HS-5 (cell line): Measurements from ENCODE around the gene AKR1B1.

Source experiments
- DNase-seq: peaks from one replicate; pipeline ENCODE4 v3.0.0-alpha.2; 2012; ENCODE audit warnings: low read depth

The AKR1B1 gene

DNA sequence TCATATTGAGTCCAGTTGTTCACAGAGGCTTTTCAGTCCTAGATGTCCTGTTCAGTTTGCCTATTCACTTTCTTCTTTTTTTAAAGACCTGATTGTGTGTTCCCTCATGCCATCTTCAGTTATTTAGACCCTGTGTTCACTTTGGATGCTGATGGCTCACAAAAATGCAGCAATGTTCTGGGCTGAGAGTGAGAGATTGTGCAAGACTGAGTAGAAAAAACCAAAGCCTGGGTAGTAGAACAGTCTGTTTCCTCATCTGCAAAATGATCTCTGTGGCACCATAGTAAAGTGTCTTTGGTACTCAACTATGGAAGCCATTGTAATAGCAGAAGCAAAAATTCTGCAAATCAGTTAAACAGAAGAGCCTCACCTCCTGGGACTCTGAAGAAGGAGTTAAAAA is 43.2 kb downstream of the AKR1B1 start:
- no peak for DNase-seq

DNA sequence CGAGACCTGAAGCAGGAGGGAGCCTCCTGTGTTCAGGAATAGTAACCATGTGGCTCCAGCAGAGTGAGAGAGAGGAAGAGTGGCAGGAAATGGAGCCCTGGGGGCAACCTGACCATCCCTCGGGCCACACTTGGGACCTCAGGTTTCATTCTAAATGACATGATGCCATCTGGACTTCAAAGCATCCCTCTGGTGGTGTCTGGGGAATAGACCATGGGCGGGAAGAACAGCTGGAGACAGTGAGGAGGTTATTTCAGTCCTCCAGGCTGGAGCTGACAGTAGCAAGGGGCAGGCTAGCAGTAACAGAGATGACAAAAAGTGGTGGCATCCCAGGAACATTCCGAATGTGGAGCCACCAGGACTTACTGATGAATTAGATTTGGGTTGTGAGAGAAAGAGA is 44.8 kb downstream of the AKR1B1 start:
- DNase-seq, result no peak

DNA sequence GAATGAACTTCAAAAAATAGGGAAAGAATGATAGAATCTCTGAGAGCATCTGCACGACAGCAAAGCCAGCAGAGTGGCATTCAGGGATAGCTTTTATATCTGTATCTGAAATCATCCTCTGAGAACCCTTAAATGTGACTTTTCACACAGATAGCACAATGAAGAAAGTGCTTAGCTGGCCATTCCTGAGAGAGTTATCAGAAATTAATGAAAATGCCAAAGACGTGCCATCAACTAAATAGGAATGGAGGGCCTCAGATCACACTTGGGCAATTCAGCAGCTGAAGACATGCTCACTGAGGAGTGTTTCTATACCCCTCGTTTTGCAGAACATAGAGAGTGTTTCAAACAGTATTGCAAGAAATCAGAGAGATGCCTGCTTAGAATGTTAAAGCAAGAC is 51.6 kb downstream of the AKR1B1 start:
- DNase-seq, result no peak

DNA sequence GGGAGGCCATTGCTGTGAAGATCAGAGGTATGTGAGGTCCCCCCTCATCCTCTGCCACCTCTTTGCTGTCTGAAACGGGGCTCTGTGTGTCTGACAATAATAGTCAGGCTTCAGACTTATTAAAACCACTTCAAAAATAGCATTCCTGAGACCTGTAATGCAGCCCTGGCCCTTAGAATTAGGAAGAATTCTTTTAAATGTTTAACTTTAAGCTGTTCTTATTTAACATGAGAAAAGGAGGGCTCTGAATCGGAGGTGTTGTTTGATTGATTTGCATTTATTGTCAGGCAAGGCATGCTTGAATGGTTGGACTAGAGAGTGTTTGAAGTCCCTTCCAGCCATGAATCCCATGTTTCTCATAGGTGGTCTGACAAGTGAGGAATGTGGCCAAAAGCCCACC is 52.5 kb downstream of the AKR1B1 start:
- no peak for DNase-seq

DNA sequence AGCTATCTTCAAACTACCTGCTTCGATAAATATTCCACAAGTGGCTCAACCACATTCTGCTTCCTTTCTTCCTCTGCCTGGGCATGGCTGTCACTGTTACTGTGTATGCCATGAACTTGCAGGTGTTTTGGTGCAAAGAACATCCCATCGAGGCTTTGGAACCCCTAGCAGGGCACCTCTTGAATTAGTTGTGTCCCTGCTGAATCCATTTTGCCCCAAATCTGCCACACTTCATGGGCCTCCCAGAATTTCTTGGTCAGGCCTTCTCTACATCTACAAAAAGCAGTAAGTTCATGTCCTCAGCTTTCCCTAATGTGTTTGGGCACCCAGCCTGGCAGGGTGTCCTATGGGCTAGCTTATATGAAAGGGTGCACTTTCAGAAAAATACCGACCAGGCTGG is 53.6 kb downstream of the AKR1B1 start:
- no peak for DNase-seq

DNA sequence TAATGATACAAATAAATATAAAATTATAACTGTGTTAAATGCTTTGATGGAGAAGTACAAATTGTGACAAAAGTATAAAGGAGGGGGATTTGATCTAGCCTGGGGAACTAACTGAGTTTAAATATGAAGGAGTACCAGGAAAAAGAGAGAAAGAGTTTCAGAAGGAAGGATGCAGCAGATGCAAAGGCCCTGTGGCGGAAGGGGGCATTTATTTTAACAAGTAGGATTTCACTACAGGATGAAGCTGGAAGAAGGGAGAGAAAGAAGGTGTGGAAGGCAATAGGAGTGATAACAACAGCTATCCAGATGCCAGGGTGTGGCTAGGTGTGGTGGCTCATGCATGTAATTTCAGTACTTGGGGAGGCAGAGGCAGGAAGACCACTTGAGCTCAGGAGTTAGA is 55.8 kb downstream of the AKR1B1 start:
- DNase-seq, result no peak

DNA sequence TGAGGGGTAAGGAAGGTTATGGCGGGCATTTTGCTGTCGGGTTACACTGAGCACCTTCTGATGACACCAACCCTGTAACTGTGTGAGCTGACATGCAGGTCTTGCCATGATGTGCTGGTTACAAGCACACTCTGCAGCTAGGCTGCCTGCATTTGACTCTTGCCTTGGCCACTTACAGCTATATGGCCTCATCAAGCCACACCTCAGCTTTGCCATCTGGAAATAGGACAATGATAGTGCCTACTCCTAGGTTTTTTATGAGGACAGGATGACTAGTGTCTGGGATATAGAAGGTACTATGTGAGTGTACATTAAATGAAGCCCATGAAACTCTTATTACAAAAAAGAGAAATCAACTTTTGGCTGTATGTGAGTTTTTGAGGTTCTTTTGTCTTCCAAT is 58.0 kb downstream of the AKR1B1 start:
- DNase-seq, result no peak

DNA sequence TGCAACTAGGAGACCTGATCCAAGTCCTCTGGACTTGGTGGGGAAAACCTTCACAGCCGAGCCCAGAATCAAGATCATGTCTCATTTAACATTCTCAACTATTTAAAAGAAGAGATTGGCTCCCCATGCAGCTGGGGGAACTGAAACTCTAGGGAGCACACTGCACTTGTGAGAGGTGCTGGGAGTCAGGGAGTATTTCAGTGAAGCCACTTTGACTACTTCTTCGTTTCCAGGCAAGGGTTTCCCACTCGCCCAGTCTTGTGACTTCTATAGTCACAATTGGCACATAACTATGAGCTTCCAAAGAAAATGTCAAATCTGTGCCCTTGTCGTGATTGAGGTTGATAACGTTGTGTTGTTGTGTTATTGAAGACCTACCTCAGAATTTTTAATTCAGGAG is 62.9 kb downstream of the AKR1B1 start:
- no peak for DNase-seq

- no peak for DNase-seq
Measured at GRCh38 chr7:134395604-134396003, 63.3 kb downstream of the AKR1B1 start.

DNA sequence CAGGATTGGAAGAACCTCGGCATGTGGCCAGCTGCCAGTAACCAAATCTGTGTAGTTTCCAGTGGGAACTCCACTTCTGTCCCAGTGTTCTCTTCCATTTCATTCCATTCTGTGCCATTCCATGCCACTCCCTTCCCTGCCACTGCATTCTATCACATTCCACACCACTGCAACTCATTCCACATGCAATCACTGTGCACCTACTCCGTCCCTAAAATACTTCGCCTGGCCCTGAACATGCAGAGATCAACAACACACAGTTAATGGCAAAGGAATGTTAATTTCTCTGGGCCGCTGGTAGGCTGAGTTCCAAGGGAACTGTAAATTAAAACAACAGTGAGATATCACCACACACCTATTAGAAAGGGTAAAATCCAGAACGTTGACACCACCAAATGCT is 64.8 kb downstream of the AKR1B1 start:
- no peak for DNase-seq
